B cell (primary cell): Measurements from ENCODE around the gene CR1L. TPM values are rescaled to one million over a fixed set of nuclear protein-coding genes. Genes with fewer than 3 reads are reported as not detected.

ENCODE experiments used
- ATAC-seq: fragments of 200-7000 bp; cut with Tn5 transposase; one replicate; pipeline ENCODE4 v1.10.0; 2021; ENCODE audit warnings: low read depth, mild to moderate bottlenecking, moderate number of reproducible peaks, moderate library complexity
- CTCF ChIA-PET: fragments of 350-600 bp; sonication (Branson Sonifier 250); formaldehyde crosslinking; loops from one replicate; lab custom pipeline; 2021; ENCODE audit warnings: antibody characterized with exemption, inconsistent platforms; lab: Charles Lee
- POLR2A ChIA-PET: fragments of 350-600 bp; sonication (Branson Sonifier 250); formaldehyde crosslinking; loops from one replicate; lab custom pipeline; 2021; ENCODE audit warnings: antibody characterized with exemption; lab: Charles Lee
- DNase-seq: peaks from one replicate; pipeline ENCODE4 v3.0.0; 2013
- H2AFZ ChIP-seq: 2 replicates; pipeline ENCODE4 v1.6.1; 2012; ENCODE audit warnings: mild to moderate bottlenecking, low read depth, low read length; ENCODE audit not compliant: insufficient read depth, poor library complexity, severe bottlenecking
- H3K27ac ChIP-seq, 2 donors: 1 replicate in 1 of 2; 2 replicates in 1 of 2; pipeline ENCODE4 v1.5.1; 2012 to 2013; ENCODE audit warnings: low read length in 2 of 2, mild to moderate bottlenecking in 2 of 2, moderate library complexity in 1 of 2
- H3K27me3 ChIP-seq, 4 experiments: fragments of 200-600 bp in 1 of 4; sonication (generic) in 1 of 4; replicated peaks in 1 of 4; 1 replicate in 2 of 4; 2 replicates in 2 of 4; pipeline versions ENCODE4 v1.6.1 to v1.7.0; 2013 to 2016; ENCODE audit warnings: low read length in 3 of 4, mild to moderate bottlenecking in 2 of 4, mixed read lengths in 1 of 4, moderate library complexity in 1 of 4; ENCODE audit not compliant: insufficient read depth in 4 of 4, control insufficient read depth in 3 of 4; ENCODE audit errors: control extremely low read depth in 1 of 4
- H3K36me3 ChIP-seq, 2 experiments: replicated peaks in 1 of 2; 1 replicate in 1 of 2; 2 replicates in 1 of 2; pipeline versions ENCODE4 v1.6.1 to v1.7.1; 2013; ENCODE audit warnings: low read length in 1 of 2; ENCODE audit not compliant: insufficient read depth in 2 of 2, control insufficient read depth in 1 of 2; ENCODE audit errors: control extremely low read depth in 1 of 2, extremely low read depth in 1 of 2
- H3K4me1 ChIP-seq, 2 donors: fragments of 200-600 bp in 1 of 2; sonication (generic) in 1 of 2; 1 replicate in 1 of 2; 2 replicates in 1 of 2; pipeline versions ENCODE4 v1.5.1 to v1.6.1; 2013 to 2017; ENCODE audit warnings: low read length in 2 of 2; ENCODE audit not compliant: control insufficient read depth in 2 of 2, insufficient read depth in 2 of 2
- H3K4me2 ChIP-seq: replicated peaks from 2 replicates; pipeline ENCODE3; 2012; ENCODE audit warnings: mild to moderate bottlenecking, low read depth, low read length; ENCODE audit not compliant: poor library complexity, severe bottlenecking
- H3K4me3 ChIP-seq, 5 experiments: fragments of 200-600 bp in 1 of 5; sonication (generic) in 1 of 5; 1 replicate in 3 of 5; 2 replicates in 2 of 5; pipeline versions ENCODE4 v1.5.1 to v1.7.0; 2011 to 2016; ENCODE audit warnings: low read length in 4 of 5, mild to moderate bottlenecking in 4 of 5, low read depth in 2 of 5, control low read depth in 1 of 5, moderate library complexity in 1 of 5; ENCODE audit not compliant: insufficient read depth in 1 of 5; ENCODE audit errors: control extremely low read depth in 1 of 5, extremely low read depth in 1 of 5
- H3K79me2 ChIP-seq: fragments of 200-600 bp; sonication (generic); one replicate; pipeline ENCODE4 v1.6.0; 2016; ENCODE audit warnings: low read length; ENCODE audit not compliant: control insufficient read depth, insufficient read depth
- H3K9ac ChIP-seq: fragments of 200-600 bp; sonication (generic); 2 replicates; pipeline ENCODE4 v1.6.1; 2017; ENCODE audit warnings: mild to moderate bottlenecking, low read length, moderate library complexity
- H3K9me3 ChIP-seq, 3 donors: one replicate each; pipeline versions ENCODE4 v1.6.1 to v1.7.1; 2013; ENCODE audit warnings: low read length in 2 of 3; ENCODE audit not compliant: control insufficient read depth in 2 of 3, insufficient read depth in 1 of 3; ENCODE audit errors: control extremely low read depth in 1 of 3
- H4K20me1 ChIP-seq: 2 replicates; pipeline ENCODE4 v1.6.0; 2012; ENCODE audit warnings: mild to moderate bottlenecking, low read length; ENCODE audit not compliant: insufficient read depth, control insufficient read depth, poor library complexity, severe bottlenecking
- H3K27ac Mint-ChIP-seq: one replicate; pipeline ENCODE4 v1.8.0; 2021; ENCODE audit warnings: mixed read lengths
- H3K27me3 Mint-ChIP-seq: one replicate; pipeline ENCODE4 v1.8.0; 2021; ENCODE audit warnings: mixed read lengths
- H3K4me1 Mint-ChIP-seq: one replicate; pipeline ENCODE4 v1.8.0; 2021; ENCODE audit warnings: mixed read lengths
- H3K4me3 Mint-ChIP-seq: one replicate; pipeline ENCODE4 v1.8.0; 2021; ENCODE audit warnings: mixed read lengths
- H3K9me3 Mint-ChIP-seq: one replicate; pipeline ENCODE4 v1.8.0; 2022; ENCODE audit warnings: mixed read lengths; ENCODE audit not compliant: insufficient read depth
- EZH2 ChIP-seq: IDR thresholded peaks from 2 replicates; pipeline ENCODE4 v1.6.1; 2012; ENCODE audit warnings: borderline replicate concordance, low read depth, mild to moderate bottlenecking, moderate library complexity, low read length; ENCODE audit not compliant: insufficient read depth, poor library complexity, severe bottlenecking
- WGBS: methylation state at CpG from one replicate; pipeline ENCODE4 v1.1.5; 2013; ENCODE audit warnings: missing lambda C conversion rate; ENCODE audit not compliant: insufficient coverage; 5-methylcytosine and 5-hydroxymethylcytosine counted together
- intact Hi-C: fragments of 100-400 bp; cut with micrococcal nuclease; formaldehyde crosslinking; loops from one replicate; pipeline ENCODE4 v1.10.0; 2022
- polyA plus RNA-seq: library from polyadenylated mRNA; depleted of rRNA; stranded (reverse); fragments of >200 nt; gene quantifications from 2 replicates; pipeline ENCODE4 v1.2.3, GENCODE V29; 2012
- total RNA-seq, 2 donors: library from RNA; stranded (reverse); fragments of 120-200 nt in 1 of 2; gene quantifications; 1 replicate in 1 of 2; 2 replicates in 1 of 2; pipeline versions ENCODE4 v1.2.3 to v1.2.4, GENCODE V29; 2013 to 2022
- TF ChIP-seq, protein P1 (sequence below): fragments of 200-600 bp; IDR thresholded peaks from one replicate; pipeline ENCODE4 v1.8.0; 2022; ENCODE audit warnings: antibody characterized with exemption, mild to moderate bottlenecking

CR1L gene
- total and polyA plus RNA-seq, 2 donors (not counting 1 experiment from before 2014, with no cell fraction given) = 0.07 to 0.59 TPM

DNA sequence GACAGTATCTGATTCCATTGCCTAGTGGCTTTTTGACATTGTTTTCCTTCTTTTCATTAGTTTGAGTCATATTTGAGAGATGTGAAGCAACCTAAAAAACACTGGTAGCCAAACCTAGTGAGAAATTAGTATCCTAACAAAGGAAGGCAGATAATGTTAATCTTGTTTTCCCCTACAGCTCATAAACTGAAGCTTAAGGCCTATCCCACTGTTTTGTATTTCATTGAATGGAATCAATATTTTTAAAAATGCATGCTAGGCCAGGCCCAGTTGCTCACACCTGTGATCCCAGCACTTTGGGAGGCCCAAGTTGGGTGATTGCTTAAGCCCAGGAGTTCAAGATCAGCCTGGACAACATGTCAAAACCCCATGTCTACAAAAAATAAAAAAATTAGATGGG is 1.2 kb downstream of the CR1L start:
- Mint-ChIP-seq H3K27ac (no peak overlapping the region), H3K4me3 (peak overlapping the region; percentile 84), H3K27me3 (no peaks in the 10 kb centered on the region), H3K9me3 (no peaks in the 10 kb centered on the region), H3K4me1 (peaks cover 12% of the 10 kb centered on the region)
- no peak overlapping the region for H3K4me3 ChIP-seq
- no peaks in the 10 kb centered on the region for H3K79me2 ChIP-seq
- H3K36me3 ChIP-seq = peaks cover 0 to 3% of the 10 kb centered on the region in 2 experiments
- no peaks in the 10 kb centered on the region for H4K20me1 ChIP-seq
- CTCF ChIA-PET = no interaction called here
- peaks cover 7 to 12% of the 10 kb centered on the region in 2 donors for H3K4me1 ChIP-seq
- intact Hi-C loops = no loop called here
- no peaks in the 10 kb centered on the region for H3K27me3 ChIP-seq
- POLR2A ChIA-PET = no interaction called here
- TF ChIP-seq EZH2 = no peak
- TF ChIP-seq, protein P1, sequence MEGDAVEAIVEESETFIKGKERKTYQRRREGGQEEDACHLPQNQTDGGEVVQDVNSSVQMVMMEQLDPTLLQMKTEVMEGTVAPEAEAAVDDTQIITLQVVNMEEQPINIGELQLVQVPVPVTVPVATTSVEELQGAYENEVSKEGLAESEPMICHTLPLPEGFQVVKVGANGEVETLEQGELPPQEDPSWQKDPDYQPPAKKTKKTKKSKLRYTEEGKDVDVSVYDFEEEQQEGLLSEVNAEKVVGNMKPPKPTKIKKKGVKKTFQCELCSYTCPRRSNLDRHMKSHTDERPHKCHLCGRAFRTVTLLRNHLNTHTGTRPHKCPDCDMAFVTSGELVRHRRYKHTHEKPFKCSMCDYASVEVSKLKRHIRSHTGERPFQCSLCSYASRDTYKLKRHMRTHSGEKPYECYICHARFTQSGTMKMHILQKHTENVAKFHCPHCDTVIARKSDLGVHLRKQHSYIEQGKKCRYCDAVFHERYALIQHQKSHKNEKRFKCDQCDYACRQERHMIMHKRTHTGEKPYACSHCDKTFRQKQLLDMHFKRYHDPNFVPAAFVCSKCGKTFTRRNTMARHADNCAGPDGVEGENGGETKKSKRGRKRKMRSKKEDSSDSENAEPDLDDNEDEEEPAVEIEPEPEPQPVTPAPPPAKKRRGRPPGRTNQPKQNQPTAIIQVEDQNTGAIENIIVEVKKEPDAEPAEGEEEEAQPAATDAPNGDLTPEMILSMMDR = no peak
- ATAC-seq = no peak
- peaks cover 0 to 6% (median 0%) of the 10 kb centered on the region in 3 donors for H3K9me3 ChIP-seq
- no peak overlapping the region for H2AFZ ChIP-seq
- H3K4me2 ChIP-seq = no peak overlapping the region
- H3K9ac ChIP-seq = no peak overlapping the region
- DNase-seq = no peak
- H3K27ac ChIP-seq = no peak overlapping the region

- DNase-seq (no peak), ATAC-seq (no peak)
- Histone ChIP-seq H3K4me2 (no peak overlapping the region), H2AFZ (no peak overlapping the region), H3K36me3 (no peaks in the 10 kb centered on the region), H3K4me1 (peaks cover 7 to 12% of the 10 kb centered on the region in 2 donors), H3K27me3 (no peaks in the 10 kb centered on the region), H3K79me2 (no peaks in the 10 kb centered on the region), H4K20me1 (no peaks in the 10 kb centered on the region), H3K4me3 (no peak overlapping the region), H3K27ac (no peak overlapping the region), H3K9me3 (peaks cover 0 to 6% (median 0%) of the 10 kb centered on the region in 3 donors), H3K9ac (no peak overlapping the region)
- intact Hi-C loops = no loop called here
- Mint-ChIP-seq H3K9me3 (no peaks in the 10 kb centered on the region), H3K4me1 (peaks cover 12% of the 10 kb centered on the region), H3K4me3 (no peak overlapping the region), H3K27me3 (no peaks in the 10 kb centered on the region), H3K27ac (no peak overlapping the region)
- 96% methylated on average over 2 of the region's 4 CpGs for WGBS
- POLR2A ChIA-PET = no interaction called here
- TF ChIP-seq, protein P1 = no peak
- TF ChIP-seq EZH2 = no peak
- CTCF ChIA-PET = no interaction called here
These were observed 2.1 kb downstream of the CR1L start for GRCh38 chr1:207646944-207647579.
